ENCODE results near the gene RYR3. TPM values are rescaled to one million over a fixed set of nuclear protein-coding genes. Genes with fewer than 3 reads are reported as not detected.

RYR3 gene
- total RNA-seq, 1 experiment from 2014 or later: not detected

GRCh38 chr15:33859992-33860545 is 549.3 kb downstream of the RYR3 start:
- H3K27ac ChIP-seq (ENCODE audit: low read length): no peak overlapping the region
- H3K4me1 ChIP-seq (ENCODE audit: insufficient read depth, low read length): peaks cover 19% of the 10 kb centered on the region
- H3K4me2 ChIP-seq (ENCODE audit: low read length): peak overlapping the region; percentile 23; the same call in 1 of the 2 replicates
- no peak; the same call in 1 of the 2 replicates for ATAC-seq
- H3K9me2 ChIP-seq (replicated peaks; ENCODE audit: low read length): no peaks in the 10 kb centered on the region
- no peaks in the 10 kb centered on the region for H3K36me3 ChIP-seq (ENCODE audit: low read depth, low read length)
- DNase-seq: peak; percentile 60
- H3K27me3 ChIP-seq (ENCODE audit: low read length): no peaks in the 10 kb centered on the region
- no TSS peak for BruUV-seq (replicated peaks)
- no peak overlapping the region for H2AFZ ChIP-seq (ENCODE audit: low read length)
- ChIA-PET CTCF (no interaction called here), POLR2A (ENCODE audit: unreplicated experiment) (interaction anchor here (0.5 kb wide), 1 partner anchor 236 kb away, joined by 6 read pairs; no protein-coding TSS in a partner anchor)
- H3K9ac ChIP-seq (ENCODE audit: low read length): no peak overlapping the region
- no peaks in the 10 kb centered on the region for H4K20me1 ChIP-seq (ENCODE audit: low read length)
- H3K9me3 ChIP-seq (ENCODE audit: low read length): no peaks in the 10 kb centered on the region
- no peaks in the 10 kb centered on the region for H3F3A ChIP-seq (ENCODE audit: low read length, unreplicated experiment)
- TF ChIP-seq EZH2 (IDR thresholded peaks at IDR 0.05; ENCODE audit: low read length, unreplicated experiment) (no peak), CTCF (conservative IDR thresholded peaks at IDR 0.05; ENCODE audit: low read depth, low read length) (no peak), EZH2phosphoT487 (IDR thresholded peaks at IDR 0.05; ENCODE audit: borderline replicate concordance, low read length) (no peak)
- no peaks in the 10 kb centered on the region for H3K79me2 ChIP-seq (ENCODE audit: low read length)
- intact Hi-C loops (cut with micrococcal nuclease): loop anchor here (5.0 kb wide), 2 partner anchors 47 to 107 kb away; partner anchors contain the start of gene CHRM5
- no peak overlapping the region for H3K4me3 ChIP-seq (ENCODE audit: low read length)

- Histone ChIP-seq H3K36me3 (ENCODE audit: low read depth, low read length) (no peaks in the 10 kb centered on the region), H3K79me2 (ENCODE audit: low read length) (no peaks in the 10 kb centered on the region), H3K4me1 (ENCODE audit: insufficient read depth, low read length) (peaks cover 19% of the 10 kb centered on the region), H3K27me3 (ENCODE audit: low read length) (no peaks in the 10 kb centered on the region), H3K9ac (ENCODE audit: low read length) (no peak overlapping the region), H2AFZ (ENCODE audit: low read length) (no peak overlapping the region), H3F3A (ENCODE audit: low read length, unreplicated experiment) (no peaks in the 10 kb centered on the region), H4K20me1 (ENCODE audit: low read length) (no peaks in the 10 kb centered on the region), H3K4me2 (ENCODE audit: low read length) (peak overlapping the region; percentile 23), H3K27ac (ENCODE audit: low read length) (no peak overlapping the region), H3K9me2 (replicated peaks; ENCODE audit: low read length) (no peaks in the 10 kb centered on the region), H3K4me3 (ENCODE audit: low read length) (no peak overlapping the region), H3K9me3 (ENCODE audit: low read length) (no peaks in the 10 kb centered on the region)
- no peak for TF ChIP-seq EZH2phosphoT487 (IDR thresholded peaks at IDR 0.05; ENCODE audit: borderline replicate concordance, low read length)
- no peak for TF ChIP-seq EZH2 (IDR thresholded peaks at IDR 0.05; ENCODE audit: low read length, unreplicated experiment)
- no peak for TF ChIP-seq CTCF (conservative IDR thresholded peaks at IDR 0.05; ENCODE audit: low read depth, low read length)
- intact Hi-C loops (cut with micrococcal nuclease): loop anchor here (5.0 kb wide), 1 partner anchor 107 kb away; the partner anchor contains the start of gene CHRM5
- ATAC-seq: peak; percentile 98
- CTCF ChIA-PET: no interaction called here
- BruUV-seq (replicated peaks): no TSS peak
- POLR2A ChIA-PET (ENCODE audit: unreplicated experiment): interaction anchor here (0.5 kb wide), 1 partner anchor 235 kb away, joined by 6 read pairs; no protein-coding TSS in a partner anchor
- DNase-seq: peak; percentile 82
Measured at GRCh38 chr15:33860754-33861153, 550.0 kb downstream of the RYR3 start.

GRCh38 chr15:33864360-33865075 is 553.8 kb downstream of the RYR3 start:
- ChIA-PET POLR2A (ENCODE audit: unreplicated experiment) (no interaction called here), CTCF (no interaction called here)
- Histone ChIP-seq H3K4me1 (ENCODE audit: insufficient read depth, low read length) (peaks cover 19% of the 10 kb centered on the region), H3K27ac (ENCODE audit: low read length) (no peak overlapping the region), H3K4me2 (ENCODE audit: low read length) (no peak overlapping the region), H3K79me2 (ENCODE audit: low read length) (no peaks in the 10 kb centered on the region), H3K4me3 (ENCODE audit: low read length) (no peak overlapping the region), H3F3A (ENCODE audit: low read length, unreplicated experiment) (no peaks in the 10 kb centered on the region), H2AFZ (ENCODE audit: low read length) (no peak overlapping the region), H3K9me3 (ENCODE audit: low read length) (no peaks in the 10 kb centered on the region), H3K36me3 (ENCODE audit: low read depth, low read length) (no peaks in the 10 kb centered on the region), H4K20me1 (ENCODE audit: low read length) (no peaks in the 10 kb centered on the region), H3K27me3 (ENCODE audit: low read length) (no peaks in the 10 kb centered on the region), H3K9ac (ENCODE audit: low read length) (no peak overlapping the region), H3K9me2 (replicated peaks; ENCODE audit: low read length) (no peaks in the 10 kb centered on the region)
- no peak for DNase-seq
- intact Hi-C loops (cut with micrococcal nuclease): loop anchor here (5.0 kb wide), 1 partner anchor 103 kb away; the partner anchor contains the start of gene CHRM5
- BruUV-seq (replicated peaks): no TSS peak
- no peak for TF ChIP-seq EZH2 (IDR thresholded peaks at IDR 0.05; ENCODE audit: low read length, unreplicated experiment)
- no peak for TF ChIP-seq EZH2phosphoT487 (IDR thresholded peaks at IDR 0.05; ENCODE audit: borderline replicate concordance, low read length)
- TF ChIP-seq CTCF (conservative IDR thresholded peaks at IDR 0.05; ENCODE audit: low read depth, low read length): no peak
- ATAC-seq: no peak
